ENCODE results near the gene CCDC127.
"Not testable (repeated sequence)": the region's sequence is repeated elsewhere in the genome, so short reads cannot be mapped to it uniquely, and the experiment has no call there.

The CCDC127 gene, protein sequence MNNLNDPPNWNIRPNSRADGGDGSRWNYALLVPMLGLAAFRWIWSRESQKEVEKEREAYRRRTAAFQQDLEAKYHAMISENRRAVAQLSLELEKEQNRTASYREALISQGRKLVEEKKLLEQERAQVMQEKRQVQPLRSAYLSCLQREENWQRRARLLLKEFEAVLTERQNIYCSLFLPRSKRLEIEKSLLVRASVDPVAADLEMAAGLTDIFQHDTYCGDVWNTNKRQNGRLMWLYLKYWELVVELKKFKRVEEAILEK

DNA sequence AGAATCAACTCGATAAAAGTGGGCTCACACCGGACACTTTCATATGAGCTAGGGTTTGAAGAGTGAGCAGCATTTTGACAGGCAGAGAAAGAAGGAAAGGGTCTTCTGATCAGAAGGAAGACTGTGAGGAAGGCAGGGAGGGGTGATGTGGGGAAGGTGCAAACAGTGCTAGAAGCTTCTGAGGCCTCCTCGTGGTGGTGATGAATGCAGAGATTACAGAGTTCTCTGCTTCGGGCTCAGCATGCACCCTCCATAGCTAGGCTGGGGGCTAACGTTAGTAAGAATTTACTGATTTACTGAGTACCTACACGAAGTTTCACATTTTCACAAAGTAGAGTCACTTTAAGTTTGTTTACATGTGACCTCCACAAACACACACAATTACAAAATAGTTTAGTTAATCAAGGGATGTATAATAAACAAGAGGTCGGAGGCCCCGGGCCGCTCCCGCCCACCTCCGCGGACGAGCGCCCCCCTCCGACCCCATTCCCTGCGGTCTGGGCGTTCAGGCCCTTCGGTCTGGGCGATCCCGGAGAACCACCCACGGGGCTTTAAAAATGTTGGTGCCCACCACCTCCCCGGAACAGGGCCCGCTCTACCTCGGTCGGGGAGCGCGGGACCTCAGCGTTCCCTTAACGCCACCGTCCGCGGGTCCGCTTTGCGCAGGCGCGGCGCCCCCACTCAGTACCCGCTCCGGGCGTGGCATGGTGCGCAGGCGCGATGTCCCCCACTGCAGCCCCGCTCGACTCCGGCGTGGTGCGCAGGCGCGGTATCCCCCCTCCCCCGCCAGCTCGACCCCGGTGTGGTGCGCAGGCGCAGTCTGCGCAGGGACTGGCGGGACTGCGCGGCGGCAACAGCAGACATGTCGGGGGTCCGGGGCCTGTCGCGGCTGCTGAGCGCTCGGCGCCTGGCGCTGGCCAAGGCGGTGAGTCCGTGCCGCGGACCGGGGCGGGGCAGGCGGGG is at the start of gene CCDC127, which contains the start of gene SDHA:
CCDC127 (minus strand) TSS at position 660 of the 963 bp plus-strand sequence. CDS start 1,304 bp downstream, outside the sequence.
SDHA (plus strand) TSS at position 827 of the 963 bp plus-strand sequence; CDS start at position 863, 36 bp downstream.
- FAIRE-seq: not testable (repeated sequence)

DNA sequence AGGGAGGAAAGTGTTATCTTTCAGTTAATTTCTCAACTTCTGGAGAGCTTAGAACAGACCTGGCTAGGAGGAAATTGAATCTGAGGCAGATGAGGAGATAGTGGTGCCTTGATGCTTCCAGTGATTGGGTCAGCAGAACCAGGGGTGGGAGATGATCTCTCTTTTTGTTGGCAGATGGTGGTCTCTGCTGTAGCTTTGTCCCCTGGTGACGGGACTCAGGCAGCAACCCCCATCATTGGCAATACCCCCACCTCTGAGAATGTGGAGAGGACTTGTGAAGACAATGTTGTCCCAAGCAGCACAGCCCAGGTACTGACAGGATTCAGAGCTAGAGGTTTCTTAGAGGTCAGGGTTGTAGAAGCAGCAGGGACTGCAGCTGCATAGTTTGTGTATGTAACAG is 49.8 kb upstream of the CCDC127 start:
- FAIRE-seq: no peak

DNA sequence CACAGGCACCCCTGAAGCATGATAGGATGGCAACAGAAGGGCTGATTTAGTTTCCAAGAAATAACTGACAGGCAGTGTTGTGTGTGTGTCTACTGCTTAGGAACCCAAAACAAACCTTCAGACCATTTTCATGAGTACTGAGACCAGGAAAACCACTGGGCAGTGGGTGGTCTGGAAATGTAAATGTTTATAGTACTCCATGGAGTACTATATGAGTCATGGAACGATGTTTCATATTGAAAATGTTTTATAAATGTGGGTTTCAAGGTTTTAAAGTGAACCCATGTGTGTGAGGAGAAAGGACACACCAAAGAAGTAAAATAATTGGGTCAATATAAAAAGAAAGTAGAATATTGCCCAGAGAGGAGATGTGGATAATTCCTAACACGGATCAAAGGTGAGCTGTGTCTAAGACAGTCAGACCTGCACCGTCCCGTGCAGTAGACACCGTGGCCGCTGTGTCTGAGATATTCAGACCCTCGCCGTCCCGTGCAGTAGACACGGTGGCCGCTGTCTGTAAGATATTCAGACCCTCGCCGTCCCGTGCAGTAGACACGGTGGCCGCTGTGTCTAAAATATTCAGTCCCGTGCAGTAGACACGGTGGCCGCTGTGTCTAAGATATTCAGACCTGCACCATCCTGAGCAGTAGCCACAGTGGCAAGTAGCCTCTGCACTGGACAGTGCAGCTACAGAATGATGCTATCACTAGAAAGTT is 48.5 kb upstream of the CCDC127 start:
- not testable (repeated sequence) for FAIRE-seq

DNA sequence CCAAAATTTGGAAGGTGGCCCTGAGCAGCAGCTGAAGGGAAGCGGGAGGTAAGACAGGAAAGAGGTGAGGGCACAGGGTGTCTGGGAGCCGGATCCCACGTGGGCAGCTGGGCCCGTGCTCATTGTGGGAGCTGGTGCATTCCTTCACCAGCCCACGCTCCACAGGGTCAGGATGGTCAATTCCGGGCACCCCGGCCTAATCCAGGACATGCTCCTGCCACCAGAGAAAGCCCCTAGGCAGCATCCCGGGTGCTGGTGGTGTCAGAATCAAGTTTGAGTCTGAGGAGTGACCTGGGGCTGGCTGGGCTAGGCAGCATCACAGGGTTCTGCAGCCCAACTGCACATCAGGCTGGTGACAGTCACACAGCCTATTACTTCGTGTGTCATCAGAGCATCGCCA is 46.4 kb upstream of the CCDC127 start:
- FAIRE-seq: no peak

DNA sequence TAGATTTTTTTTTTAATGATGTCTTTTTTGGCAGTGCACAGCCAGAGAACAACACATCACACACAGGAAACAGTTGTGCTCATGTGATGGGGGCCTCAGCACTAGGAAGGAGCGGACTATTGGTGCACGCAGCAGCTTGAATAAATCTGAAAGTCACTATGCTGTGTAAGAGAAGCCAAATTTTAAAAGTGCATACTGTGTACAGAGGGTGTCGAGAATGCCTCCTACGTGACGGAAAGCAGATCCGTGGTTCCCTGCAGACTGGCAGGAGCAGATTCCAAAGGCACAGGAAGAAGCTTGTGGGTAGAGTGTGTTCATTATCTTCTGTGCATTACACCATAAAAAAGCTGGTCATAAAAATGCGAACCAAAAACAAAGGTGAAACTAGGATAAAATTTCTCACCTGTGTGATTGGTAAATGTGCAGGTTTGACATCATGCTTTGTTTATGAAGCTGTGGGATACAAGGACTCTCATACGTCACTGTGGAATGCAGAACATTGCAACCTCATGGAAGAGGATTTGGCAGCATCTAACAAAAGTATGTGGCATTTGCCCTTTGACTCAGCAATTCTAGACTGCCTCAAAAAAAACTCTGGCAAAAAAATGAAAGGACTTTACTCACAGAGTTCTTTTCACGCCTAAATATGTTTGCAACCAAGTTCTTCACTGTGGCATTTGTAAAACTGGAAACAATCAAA is 45.5 kb upstream of the CCDC127 start:
- FAIRE-seq: not testable (repeated sequence)

DNA sequence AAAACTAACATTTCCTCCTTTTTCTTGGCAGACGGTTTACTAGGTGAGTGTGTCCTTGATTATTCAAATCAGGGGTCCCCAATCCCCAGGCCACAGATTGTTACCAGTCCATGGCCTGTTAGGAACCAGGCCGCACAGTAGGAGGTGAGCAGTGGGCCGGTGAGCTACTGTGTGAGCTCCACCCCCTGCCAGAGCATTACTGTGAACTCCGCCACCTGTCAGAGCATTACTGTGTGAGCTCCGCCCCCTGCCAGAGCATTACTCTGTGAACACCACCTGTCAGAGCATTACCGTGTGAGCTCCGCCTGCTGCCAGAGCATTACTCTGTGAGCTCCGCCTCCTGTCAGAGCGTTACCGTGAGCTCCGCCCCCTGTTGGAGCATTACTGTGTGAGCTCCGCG is 39.2 kb upstream of the CCDC127 start:
- no peak for FAIRE-seq

DNA sequence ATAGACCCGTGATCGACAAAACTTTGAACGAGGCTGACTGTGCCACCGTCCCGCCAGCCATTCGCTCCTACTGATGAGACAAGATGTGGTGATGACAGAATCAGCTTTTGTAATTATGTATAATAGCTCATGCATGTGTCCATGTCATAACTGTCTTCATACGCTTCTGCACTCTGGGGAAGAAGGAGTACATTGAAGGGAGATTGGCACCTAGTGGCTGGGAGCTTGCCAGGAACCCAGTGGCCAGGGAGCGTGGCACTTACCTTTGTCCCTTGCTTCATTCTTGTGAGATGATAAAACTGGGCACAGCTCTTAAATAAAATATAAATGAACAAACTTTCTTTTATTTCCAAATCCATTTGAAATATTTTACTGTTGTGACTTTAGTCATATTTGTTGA is 38.4 kb upstream of the CCDC127 start:
- not testable (repeated sequence) for FAIRE-seq

DNA sequence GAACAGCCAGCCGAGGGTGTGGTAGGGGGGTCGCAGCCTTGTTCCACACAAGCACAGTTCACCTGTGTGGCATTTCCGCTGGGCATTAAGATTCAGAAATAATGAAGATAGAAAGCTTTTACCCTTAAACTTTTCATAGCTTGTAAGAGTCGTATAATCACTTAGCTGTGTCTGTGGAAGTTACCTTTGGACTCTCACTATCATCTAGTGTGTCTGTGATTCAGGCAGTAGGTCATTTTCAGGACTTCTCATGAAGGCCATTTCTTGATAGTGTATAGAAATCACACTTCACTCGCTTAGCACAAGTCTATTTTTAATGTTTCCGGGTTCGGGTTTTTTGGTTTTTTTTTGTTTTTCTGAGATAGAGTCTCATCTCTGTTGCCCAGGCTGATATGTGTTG is 37.2 kb upstream of the CCDC127 start:
- not testable (repeated sequence) for FAIRE-seq

DNA sequence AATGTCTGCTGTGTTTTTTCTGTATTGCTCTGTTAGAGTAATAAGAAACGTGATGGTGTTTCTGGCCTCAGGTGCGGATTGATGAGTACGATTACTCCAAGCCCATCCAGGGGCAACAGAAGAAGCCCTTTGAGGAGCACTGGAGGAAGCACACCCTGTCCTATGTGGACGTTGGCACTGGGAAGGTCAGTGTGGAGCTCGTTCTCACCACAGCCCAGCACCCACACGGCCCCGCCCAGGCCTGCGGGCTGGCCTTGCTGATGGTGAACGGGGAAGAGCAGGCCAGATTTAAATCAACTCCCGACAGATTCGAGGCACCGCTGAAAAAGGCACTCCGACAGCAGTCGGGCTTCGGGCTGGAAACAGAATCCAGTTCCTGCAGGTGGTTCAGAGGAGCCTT is 36.4 kb upstream of the CCDC127 start:
- FAIRE-seq: not testable (repeated sequence)

DNA sequence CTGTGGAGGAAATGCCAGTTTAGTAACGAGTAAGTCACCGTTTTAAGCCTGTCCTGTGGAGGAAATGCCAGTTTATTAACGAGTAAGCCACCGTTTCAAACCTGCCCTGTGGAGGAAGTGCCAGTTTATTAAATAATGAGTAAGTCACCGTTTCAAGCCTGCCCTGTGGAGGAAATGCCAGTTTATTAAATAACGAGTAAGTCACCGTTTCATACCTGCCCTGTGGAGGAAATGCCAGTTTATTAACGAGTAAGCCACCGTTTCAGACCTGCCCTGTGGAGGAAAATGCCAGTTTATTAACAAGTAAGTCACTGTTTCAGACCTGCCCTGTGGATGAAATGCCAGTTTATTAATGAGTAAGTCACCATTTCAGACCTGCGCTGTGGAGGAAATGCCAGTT is 34.6 kb upstream of the CCDC127 start:
- no peak for FAIRE-seq

DNA sequence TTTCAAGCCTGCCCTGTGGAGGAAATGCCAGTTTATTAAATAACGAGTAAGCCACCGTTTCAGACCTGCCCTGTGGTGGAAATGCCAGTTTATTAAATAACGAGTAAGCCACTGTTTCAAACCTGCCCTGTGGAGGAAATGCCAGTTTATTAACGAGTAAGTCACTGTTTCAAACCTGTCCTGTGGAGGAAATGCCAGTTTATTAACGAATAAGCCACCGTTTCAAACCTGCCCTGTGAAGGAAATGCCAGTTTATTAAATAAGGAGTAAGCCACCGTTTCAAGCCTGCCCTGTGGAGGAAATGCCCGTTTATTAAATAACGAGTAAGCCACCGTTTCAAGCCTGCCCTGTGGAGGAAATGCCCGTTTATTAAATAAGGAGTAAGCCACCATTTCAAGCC is 34.0 kb upstream of the CCDC127 start:
- not testable (repeated sequence) for FAIRE-seq

DNA sequence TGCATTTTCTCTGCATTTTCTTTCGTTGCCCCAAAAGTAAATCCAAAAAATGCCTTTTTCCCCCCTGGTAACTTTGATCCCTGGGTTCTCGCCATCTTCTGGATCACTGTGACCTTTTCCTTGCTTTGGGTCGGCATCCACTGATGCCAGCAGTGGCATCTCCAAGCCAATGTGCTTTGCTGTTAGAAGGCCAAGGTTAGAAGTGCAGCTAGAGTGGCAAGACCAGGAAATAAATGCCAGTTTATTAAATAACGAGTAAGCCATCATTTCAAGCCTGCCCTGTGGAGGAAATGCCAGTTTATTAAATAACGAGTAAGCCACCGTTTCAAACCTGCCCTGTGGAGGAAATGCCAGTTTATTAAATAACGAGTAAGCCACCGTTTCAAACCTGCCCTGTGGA is 33.6 kb upstream of the CCDC127 start:
- not testable (repeated sequence) for FAIRE-seq

DNA sequence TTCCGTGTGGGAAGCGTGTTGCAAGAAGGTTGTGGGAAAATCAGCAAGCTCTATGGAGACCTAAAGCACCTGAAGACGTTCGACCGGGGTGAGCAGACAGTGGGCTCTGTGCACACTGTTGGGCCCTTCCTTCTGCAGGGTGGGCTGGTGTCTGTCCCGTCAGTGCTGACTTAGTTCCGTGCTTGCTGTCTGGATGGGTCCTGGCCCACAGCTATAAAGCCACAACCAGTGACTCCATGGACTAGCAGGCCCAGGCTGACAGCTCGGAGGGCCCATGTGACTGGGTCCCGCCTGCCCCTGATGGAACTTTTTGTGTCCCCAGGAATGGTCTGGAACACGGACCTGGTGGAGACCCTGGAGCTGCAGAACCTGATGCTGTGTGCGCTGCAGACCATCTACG is 33.1 kb upstream of the CCDC127 start:
- FAIRE-seq: not testable (repeated sequence)

DNA sequence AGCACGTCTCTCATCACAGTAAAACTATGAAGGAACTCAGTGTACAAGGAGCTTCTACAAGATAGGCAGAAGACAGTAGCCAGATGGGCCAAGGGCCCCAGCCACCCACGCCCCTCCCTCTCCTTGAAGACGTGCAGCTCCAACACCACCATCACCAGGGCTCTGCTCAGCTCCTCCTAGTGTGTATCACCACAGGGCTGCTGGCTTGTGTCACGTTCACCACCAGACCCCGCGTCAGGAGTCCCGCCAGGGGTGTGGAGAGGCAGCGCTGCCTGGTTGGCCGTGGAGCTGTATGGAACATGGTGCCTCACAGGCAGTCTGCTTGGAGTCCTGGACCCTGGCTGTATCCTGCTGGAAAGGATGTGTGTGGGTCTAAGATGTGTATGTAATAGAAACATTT is 32.4 kb upstream of the CCDC127 start:
- FAIRE-seq: not testable (repeated sequence)

DNA sequence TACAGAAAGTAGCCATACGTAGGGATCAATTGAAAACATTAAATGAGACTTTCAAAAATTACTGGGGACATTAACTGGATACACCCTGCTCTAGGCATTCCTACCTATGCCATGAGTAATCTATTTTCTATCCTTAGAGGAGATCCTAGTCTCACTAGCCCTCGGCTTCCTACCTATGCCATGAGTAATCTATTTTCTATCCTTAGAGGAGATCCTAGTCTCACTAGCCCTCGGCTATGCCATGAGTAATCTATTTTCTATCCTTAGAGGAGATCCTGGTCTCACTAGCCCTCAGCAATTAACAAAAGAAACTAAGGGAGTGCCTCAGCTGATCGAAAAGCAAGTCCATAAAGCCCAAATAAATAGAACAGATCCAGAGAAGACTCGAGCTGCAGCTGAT is 27.8 kb upstream of the CCDC127 start:
- not testable (repeated sequence) for FAIRE-seq

DNA sequence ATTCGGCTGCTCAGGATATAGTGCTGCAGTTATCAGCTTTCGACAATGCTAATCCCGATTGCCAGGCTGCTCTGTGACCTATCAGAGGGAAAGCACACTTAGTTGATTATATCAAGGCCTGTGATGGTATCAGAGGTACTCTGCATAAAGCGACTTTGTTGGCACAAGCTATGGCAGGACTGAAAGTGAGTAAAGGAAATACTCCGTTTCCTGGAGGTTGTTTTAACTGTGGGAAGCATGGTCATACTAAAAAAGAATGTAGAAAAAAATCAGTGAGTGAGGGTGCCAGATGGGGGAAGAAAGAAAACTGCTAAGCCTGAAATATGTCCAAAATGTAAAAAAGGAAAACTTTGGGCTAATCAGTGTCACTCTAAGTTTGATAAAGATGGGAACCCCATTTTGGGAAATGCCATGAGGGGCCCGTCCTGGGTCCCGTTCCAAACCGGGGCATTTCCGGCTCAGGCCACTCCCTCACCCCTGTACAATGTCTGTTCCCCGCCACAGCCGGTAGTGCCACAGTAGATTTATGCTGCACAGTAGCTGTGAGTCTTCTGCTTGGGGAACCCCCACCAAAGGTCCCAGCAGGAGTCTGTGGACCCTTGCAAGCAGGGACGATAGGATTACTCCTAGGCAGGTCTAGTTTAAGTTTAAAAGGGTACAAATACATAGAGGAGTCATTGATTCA is 25.9 kb upstream of the CCDC127 start:
- not testable (repeated sequence) for FAIRE-seq

DNA sequence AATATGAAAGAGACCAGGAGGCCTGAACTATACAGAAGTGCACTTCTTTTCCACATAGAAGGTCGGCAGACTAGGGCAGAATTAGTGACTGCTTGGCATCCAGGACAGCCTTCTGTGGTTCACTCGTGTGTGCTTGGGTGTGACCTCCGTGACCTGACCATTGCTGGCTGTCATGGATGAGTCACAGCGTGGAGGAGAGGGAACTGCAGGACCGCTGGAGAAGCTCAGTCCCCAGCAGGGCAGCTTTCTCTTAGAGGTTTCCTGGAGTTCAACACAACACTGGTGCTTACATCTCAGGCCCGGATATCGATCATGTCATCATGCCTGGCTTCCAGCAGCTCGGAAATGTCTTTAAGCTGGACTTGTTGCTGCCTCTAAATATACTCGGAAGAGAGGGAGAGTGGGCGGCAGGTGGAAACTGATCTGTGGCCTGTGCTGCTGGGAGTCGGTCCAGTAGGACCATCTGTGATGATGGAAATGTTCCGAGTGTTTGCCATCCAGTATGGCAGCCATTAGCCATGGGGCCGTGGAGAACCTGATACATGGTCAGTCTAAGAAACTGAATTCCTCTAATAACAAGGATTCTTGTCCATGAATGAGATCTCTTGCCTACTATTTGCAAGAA is 23.2 kb upstream of the CCDC127 start:
- FAIRE-seq: not testable (repeated sequence)

DNA sequence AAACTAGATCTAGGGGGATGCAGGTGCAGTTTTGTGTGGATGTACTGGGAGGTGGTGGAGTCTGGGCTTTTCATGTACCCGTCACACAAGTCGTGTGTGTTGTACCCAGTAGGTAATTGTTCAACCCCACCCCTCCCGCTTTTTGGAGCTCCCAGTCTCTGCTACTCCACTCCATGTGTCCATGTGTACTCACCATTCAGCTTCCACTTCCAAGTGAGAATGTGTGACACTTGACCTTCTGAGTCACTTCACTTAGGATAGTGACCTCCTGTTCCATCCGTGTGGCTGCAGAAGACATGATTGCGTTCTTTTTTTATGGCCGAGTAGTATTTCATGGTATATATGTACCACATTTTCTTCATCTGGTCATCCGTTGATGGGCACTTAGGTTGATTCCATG is 22.6 kb upstream of the CCDC127 start:
- not testable (repeated sequence) for FAIRE-seq

DNA sequence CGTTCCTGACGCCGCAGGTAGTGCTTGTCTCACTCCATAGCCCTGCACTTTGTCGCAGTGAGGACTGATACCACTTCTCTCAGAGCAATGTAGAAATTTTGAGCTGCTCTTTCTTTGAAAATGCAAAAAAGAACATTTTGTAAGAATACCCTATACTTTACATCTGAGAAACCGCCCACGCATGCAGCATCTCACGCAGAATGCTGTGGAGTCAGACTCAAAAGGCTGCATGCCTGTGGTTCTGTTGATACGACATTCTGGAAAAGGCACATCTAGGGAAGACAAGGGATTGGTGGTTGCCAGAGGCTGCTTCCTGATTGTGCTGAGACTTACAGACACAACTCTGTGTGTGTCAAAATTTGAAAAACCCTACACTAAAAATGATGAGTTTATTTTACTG is 20.0 kb upstream of the CCDC127 start:
- FAIRE-seq: not testable (repeated sequence)

DNA sequence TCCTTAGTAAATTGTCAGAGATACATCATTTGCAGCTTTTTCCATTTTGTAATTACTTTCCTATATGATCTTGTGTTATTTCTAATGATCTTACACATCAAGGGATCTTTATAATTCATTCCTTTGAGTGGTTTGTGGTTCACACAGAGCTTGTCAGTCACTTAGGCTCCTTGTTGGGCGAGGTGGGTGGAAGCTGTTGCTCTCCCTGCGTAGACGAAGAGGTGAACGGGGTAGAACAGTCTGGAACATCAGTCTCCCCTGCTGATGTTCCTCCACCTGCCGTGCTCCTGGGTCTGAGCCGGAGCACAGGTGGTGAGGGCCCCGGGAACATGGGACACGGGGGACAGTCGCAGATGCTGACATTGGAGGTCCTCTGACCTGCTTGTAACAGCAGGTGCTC is 17.6 kb upstream of the CCDC127 start:
- not testable (repeated sequence) for FAIRE-seq

DNA sequence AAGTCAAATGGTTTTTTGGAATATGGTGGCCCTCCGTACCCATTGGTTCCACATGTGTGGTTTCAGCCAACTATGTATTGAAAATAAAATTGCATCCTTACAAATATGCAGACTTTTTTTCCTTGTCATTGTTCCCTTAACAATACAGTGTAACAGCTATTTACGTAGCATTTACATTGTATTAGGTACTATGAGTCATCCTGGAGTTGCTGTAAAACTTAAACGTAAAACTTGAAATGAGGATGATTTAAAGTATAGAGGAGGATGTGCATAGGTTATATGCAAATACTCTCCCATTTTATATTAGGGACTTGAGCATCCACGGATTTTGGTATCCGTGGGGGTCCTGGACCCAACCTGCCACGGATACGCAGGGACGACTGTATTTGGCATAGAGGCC is 16.5 kb upstream of the CCDC127 start:
- FAIRE-seq: no peak
